ENCODE data around the gene COLEC11.

DNA sequence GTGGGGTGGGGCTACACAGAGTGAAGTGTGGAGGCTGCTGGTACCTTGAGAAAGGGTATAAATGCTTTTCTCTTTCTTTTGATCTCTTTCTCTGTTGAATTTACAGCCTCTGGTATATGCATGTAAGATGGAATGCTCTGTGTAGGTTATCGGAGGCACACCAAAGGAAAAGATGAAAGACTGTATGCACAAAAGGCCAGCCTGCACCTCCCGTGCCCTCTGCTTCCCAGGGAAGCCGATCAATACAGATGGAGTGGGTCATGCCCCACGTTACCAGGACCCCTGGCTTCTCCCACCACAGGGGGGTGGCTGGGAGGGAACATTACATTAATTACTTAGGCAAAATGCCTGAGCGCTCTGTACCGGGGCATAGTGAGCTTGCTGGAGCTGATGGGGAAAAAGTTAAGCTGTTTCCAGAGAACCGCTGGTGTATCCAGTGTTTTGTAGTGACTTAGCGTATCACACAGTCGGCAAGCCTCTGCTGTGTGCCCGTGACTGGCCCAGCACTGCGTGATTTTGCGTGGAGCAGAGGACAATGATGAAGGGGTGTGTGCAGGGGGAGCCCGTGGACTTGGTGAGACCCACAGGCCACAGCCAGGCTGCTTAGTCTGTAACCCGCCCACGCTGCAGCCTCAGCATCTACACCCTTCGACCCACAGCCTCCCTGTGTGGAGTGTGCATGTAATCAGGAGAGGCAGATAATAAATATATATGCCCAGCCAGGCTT, 71.1 kb downstream of the COLEC11 start:
- TF ChIP-seq, protein P1, sequence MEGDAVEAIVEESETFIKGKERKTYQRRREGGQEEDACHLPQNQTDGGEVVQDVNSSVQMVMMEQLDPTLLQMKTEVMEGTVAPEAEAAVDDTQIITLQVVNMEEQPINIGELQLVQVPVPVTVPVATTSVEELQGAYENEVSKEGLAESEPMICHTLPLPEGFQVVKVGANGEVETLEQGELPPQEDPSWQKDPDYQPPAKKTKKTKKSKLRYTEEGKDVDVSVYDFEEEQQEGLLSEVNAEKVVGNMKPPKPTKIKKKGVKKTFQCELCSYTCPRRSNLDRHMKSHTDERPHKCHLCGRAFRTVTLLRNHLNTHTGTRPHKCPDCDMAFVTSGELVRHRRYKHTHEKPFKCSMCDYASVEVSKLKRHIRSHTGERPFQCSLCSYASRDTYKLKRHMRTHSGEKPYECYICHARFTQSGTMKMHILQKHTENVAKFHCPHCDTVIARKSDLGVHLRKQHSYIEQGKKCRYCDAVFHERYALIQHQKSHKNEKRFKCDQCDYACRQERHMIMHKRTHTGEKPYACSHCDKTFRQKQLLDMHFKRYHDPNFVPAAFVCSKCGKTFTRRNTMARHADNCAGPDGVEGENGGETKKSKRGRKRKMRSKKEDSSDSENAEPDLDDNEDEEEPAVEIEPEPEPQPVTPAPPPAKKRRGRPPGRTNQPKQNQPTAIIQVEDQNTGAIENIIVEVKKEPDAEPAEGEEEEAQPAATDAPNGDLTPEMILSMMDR (IDR thresholded peaks at IDR 0.05): no peak
- no peak for TF ChIP-seq POLR2A (IDR thresholded peaks at IDR 0.05)
